ENCODE measurements around the gene LOXHD1.

LOXHD1 gene

GRCh38 chr18:46625069-46625468 lies 32.0 kb downstream of the LOXHD1 start:
- no peak overlapping the region for H3K27ac ChIP-seq (ENCODE audit: low read depth, low read length)
- no peaks in the 10 kb centered on the region for H3K27me3 ChIP-seq (ENCODE audit: insufficient read depth, low read length)
- no peaks in the 10 kb centered on the region for H3K9me3 ChIP-seq (ENCODE audit: insufficient read depth, low read depth, low read length)
- H3K4me1 ChIP-seq (ENCODE audit: insufficient read depth, low read length): no peaks in the 10 kb centered on the region
- no peaks in the 10 kb centered on the region for H3K36me3 ChIP-seq (ENCODE audit: insufficient read depth, low read length)
- no peak overlapping the region for H3K4me3 ChIP-seq (ENCODE audit: low read length)
- 94% methylated on average over 5 of the region's 5 CpGs for WGBS
- H3K9ac ChIP-seq (ENCODE audit: low read depth, low read length): no peak overlapping the region

- no peak overlapping the region for H3K9ac ChIP-seq (ENCODE audit: low read depth, low read length)
- no peaks in the 10 kb centered on the region for H3K27me3 ChIP-seq (ENCODE audit: insufficient read depth, low read length)
- no peak overlapping the region for H3K27ac ChIP-seq (ENCODE audit: low read depth, low read length)
- no peaks in the 10 kb centered on the region for H3K9me3 ChIP-seq (ENCODE audit: insufficient read depth, low read depth, low read length)
- no peak overlapping the region for H3K4me3 ChIP-seq (ENCODE audit: low read length)
- H3K36me3 ChIP-seq (ENCODE audit: insufficient read depth, low read length): no peaks in the 10 kb centered on the region
- H3K4me1 ChIP-seq (ENCODE audit: insufficient read depth, low read length): no peaks in the 10 kb centered on the region
- WGBS: 95% methylated on average over 11 of the region's 11 CpGs
Measured at GRCh38 chr18:46624127-46624526, 32.9 kb downstream of the LOXHD1 start.

GRCh38 chr18:46623541-46623940 lies 33.5 kb downstream of the LOXHD1 start:
- no peak overlapping the region for H3K27ac ChIP-seq (ENCODE audit: low read depth, low read length)
- no peak overlapping the region for H3K4me3 ChIP-seq (ENCODE audit: low read length)
- H3K9ac ChIP-seq (ENCODE audit: low read depth, low read length): no peak overlapping the region
- no peaks in the 10 kb centered on the region for H3K27me3 ChIP-seq (ENCODE audit: insufficient read depth, low read length)
- WGBS: 90% methylated on average over 10 of the region's 10 CpGs
- H3K9me3 ChIP-seq (ENCODE audit: insufficient read depth, low read depth, low read length): no peaks in the 10 kb centered on the region
- no peaks in the 10 kb centered on the region for H3K36me3 ChIP-seq (ENCODE audit: insufficient read depth, low read length)
- H3K4me1 ChIP-seq (ENCODE audit: insufficient read depth, low read length): no peaks in the 10 kb centered on the region

- no peaks in the 10 kb centered on the region for H3K27me3 ChIP-seq (ENCODE audit: insufficient read depth, low read length)
- no peaks in the 10 kb centered on the region for H3K4me1 ChIP-seq (ENCODE audit: insufficient read depth, low read length)
- no peaks in the 10 kb centered on the region for H3K36me3 ChIP-seq (ENCODE audit: insufficient read depth, low read length)
- H3K9me3 ChIP-seq (ENCODE audit: insufficient read depth, low read depth, low read length): no peaks in the 10 kb centered on the region
- WGBS: 81% methylated on average over 3 of the region's 3 CpGs
- no peak overlapping the region for H3K4me3 ChIP-seq (ENCODE audit: low read length)
- H3K9ac ChIP-seq (ENCODE audit: low read depth, low read length): no peak overlapping the region
- H3K27ac ChIP-seq (ENCODE audit: low read depth, low read length): no peak overlapping the region
Measured at GRCh38 chr18:46622999-46623398, 34.0 kb downstream of the LOXHD1 start.

- H3K27me3 ChIP-seq (ENCODE audit: insufficient read depth, low read length): no peaks in the 10 kb centered on the region
- no peak overlapping the region for H3K4me3 ChIP-seq (ENCODE audit: low read length)
- H3K36me3 ChIP-seq (ENCODE audit: insufficient read depth, low read length): no peaks in the 10 kb centered on the region
- H3K4me1 ChIP-seq (ENCODE audit: insufficient read depth, low read length): no peaks in the 10 kb centered on the region
- WGBS: 88% methylated on average over 4 of the region's 4 CpGs
- no peaks in the 10 kb centered on the region for H3K9me3 ChIP-seq (ENCODE audit: insufficient read depth, low read depth, low read length)
- H3K9ac ChIP-seq (ENCODE audit: low read depth, low read length): no peak overlapping the region
- no peak overlapping the region for H3K27ac ChIP-seq (ENCODE audit: low read depth, low read length)
Measured at GRCh38 chr18:46622451-46622850, 34.6 kb downstream of the LOXHD1 start.

GRCh38 chr18:46621871-46622270 lies 35.1 kb downstream of the LOXHD1 start:
- Histone ChIP-seq H3K27me3 (ENCODE audit: insufficient read depth, low read length) (no peaks in the 10 kb centered on the region), H3K4me1 (ENCODE audit: insufficient read depth, low read length) (no peaks in the 10 kb centered on the region), H3K9me3 (ENCODE audit: insufficient read depth, low read depth, low read length) (no peaks in the 10 kb centered on the region), H3K9ac (ENCODE audit: low read depth, low read length) (no peak overlapping the region), H3K27ac (ENCODE audit: low read depth, low read length) (no peak overlapping the region), H3K4me3 (ENCODE audit: low read length) (no peak overlapping the region), H3K36me3 (ENCODE audit: insufficient read depth, low read length) (no peaks in the 10 kb centered on the region)
- WGBS: 80% methylated on average over 2 of the region's 2 CpGs

- Histone ChIP-seq H3K4me1 (ENCODE audit: insufficient read depth, low read length) (no peaks in the 10 kb centered on the region), H3K9ac (ENCODE audit: low read depth, low read length) (no peak overlapping the region), H3K27me3 (ENCODE audit: insufficient read depth, low read length) (no peaks in the 10 kb centered on the region), H3K27ac (ENCODE audit: low read depth, low read length) (no peak overlapping the region), H3K36me3 (ENCODE audit: insufficient read depth, low read length) (no peaks in the 10 kb centered on the region), H3K4me3 (ENCODE audit: low read length) (no peak overlapping the region), H3K9me3 (ENCODE audit: insufficient read depth, low read depth, low read length) (no peaks in the 10 kb centered on the region)
- 95% methylated on average over 6 of the region's 6 CpGs for WGBS
Measured at GRCh38 chr18:46621111-46621766, 35.8 kb downstream of the LOXHD1 start.

- Histone ChIP-seq H3K9ac (ENCODE audit: low read depth, low read length) (no peak overlapping the region), H3K36me3 (ENCODE audit: insufficient read depth, low read length) (no peaks in the 10 kb centered on the region), H3K27me3 (ENCODE audit: insufficient read depth, low read length) (no peaks in the 10 kb centered on the region; the same call in 1 of the 2 replicates), H3K9me3 (ENCODE audit: insufficient read depth, low read depth, low read length) (no peaks in the 10 kb centered on the region), H3K4me3 (ENCODE audit: low read length) (no peak overlapping the region), H3K4me1 (ENCODE audit: insufficient read depth, low read length) (no peaks in the 10 kb centered on the region), H3K27ac (ENCODE audit: low read depth, low read length) (no peak overlapping the region)
- 90% methylated on average over 3 of the region's 3 CpGs for WGBS
Measured at GRCh38 chr18:46619559-46619958, 37.5 kb downstream of the LOXHD1 start.

- H3K27ac ChIP-seq (ENCODE audit: low read depth, low read length): no peak overlapping the region
- H3K4me1 ChIP-seq (ENCODE audit: insufficient read depth, low read length): no peaks in the 10 kb centered on the region
- H3K9me3 ChIP-seq (ENCODE audit: insufficient read depth, low read depth, low read length): no peaks in the 10 kb centered on the region
- no peaks in the 10 kb centered on the region for H3K36me3 ChIP-seq (ENCODE audit: insufficient read depth, low read length)
- H3K27me3 ChIP-seq (ENCODE audit: insufficient read depth, low read length): no peaks in the 10 kb centered on the region; the same call in none of the 2 replicates
- H3K9ac ChIP-seq (ENCODE audit: low read depth, low read length): no peak overlapping the region
- H3K4me3 ChIP-seq (ENCODE audit: low read length): no peak overlapping the region
Measured at GRCh38 chr18:46615720-46616119, 41.3 kb downstream of the LOXHD1 start.

- H3K9ac ChIP-seq (ENCODE audit: low read depth, low read length): no peak overlapping the region
Measured at GRCh38 chr18:46609048-46609447, 48.0 kb downstream of the LOXHD1 start.

GRCh38 chr18:46607926-46608325 lies 49.1 kb downstream of the LOXHD1 start:
- Histone ChIP-seq H3K9me3 (ENCODE audit: insufficient read depth, low read depth, low read length) (no peaks in the 10 kb centered on the region), H3K4me1 (ENCODE audit: insufficient read depth, low read length) (no peaks in the 10 kb centered on the region), H3K4me3 (ENCODE audit: low read length) (no peak overlapping the region), H3K27me3 (ENCODE audit: insufficient read depth, low read length) (peaks cover 9% of the 10 kb centered on the region), H3K27ac (ENCODE audit: low read depth, low read length) (no peak overlapping the region), H3K9ac (ENCODE audit: low read depth, low read length) (no peak overlapping the region), H3K36me3 (ENCODE audit: insufficient read depth, low read length) (no peaks in the 10 kb centered on the region)
- WGBS: 93% methylated on average over 4 of the region's 5 CpGs

More at GRCh38 chr18:46609048-46609447, 48.0 kb downstream of the LOXHD1 start:
- Histone ChIP-seq H3K9me3 (ENCODE audit: insufficient read depth, low read depth, low read length) (no peaks in the 10 kb centered on the region), H3K27ac (ENCODE audit: low read depth, low read length) (no peak overlapping the region), H3K36me3 (ENCODE audit: insufficient read depth, low read length) (no peaks in the 10 kb centered on the region), H3K27me3 (ENCODE audit: insufficient read depth, low read length) (peaks cover 9% of the 10 kb centered on the region), H3K4me3 (ENCODE audit: low read length) (no peak overlapping the region), H3K4me1 (ENCODE audit: insufficient read depth, low read length) (no peaks in the 10 kb centered on the region)
- 93% methylated on average over 2 of the region's 2 CpGs for WGBS

Data from HUES64 (cell line).